Loucy (cell line): ENCODE data around the gene ANP32D.
"Not testable (repeated sequence)": the region's sequence is repeated elsewhere in the genome, so short reads cannot be mapped to it uniquely, and the experiment has no call there.

ENCODE experiments used
- H2AFZ ChIP-seq: fragments of 200-600 bp; sonication (generic); 2 replicates; pipeline ENCODE4 v1.6.0; 2016; ENCODE audit warnings: antibody characterized with exemption, mild to moderate bottlenecking, low read length, moderate library complexity
- H3F3A ChIP-seq: fragments of 200-600 bp; 2 replicates; pipeline ENCODE4 v1.6.0; 2016; ENCODE audit warnings: antibody characterized with exemption, low read depth, mild to moderate bottlenecking
- H3K27me3 ChIP-seq: fragments of 200-600 bp; sonication (generic); 2 replicates; pipeline ENCODE4 v1.6.1; 2014; ENCODE audit warnings: low read length, mild to moderate bottlenecking; ENCODE audit not compliant: insufficient read depth, poor library complexity, severe bottlenecking
- H3K36me3 ChIP-seq: fragments of 200-600 bp; sonication (generic); 2 replicates; pipeline ENCODE4 v1.6.1; 2016; ENCODE audit warnings: low read length; ENCODE audit not compliant: insufficient read depth
- H3K4me1 ChIP-seq: fragments of 200-600 bp; sonication (generic); 2 replicates; pipeline ENCODE4 v1.5.1; 2014; ENCODE audit warnings: low read length, mild to moderate bottlenecking; ENCODE audit not compliant: insufficient read depth, poor library complexity, severe bottlenecking
- H3K4me2 ChIP-seq: fragments of 200-600 bp; sonication (generic); 2 replicates; pipeline ENCODE4 v1.6.0; 2014; ENCODE audit warnings: antibody characterized with exemption, low read length, low read depth, mild to moderate bottlenecking; ENCODE audit not compliant: poor library complexity, severe bottlenecking
- H3K4me3 ChIP-seq: fragments of 200-600 bp; sonication (generic); 2 replicates; pipeline ENCODE4 v1.5.1; 2014; ENCODE audit warnings: low read length, mild to moderate bottlenecking, mixed read lengths; ENCODE audit not compliant: poor library complexity, severe bottlenecking
- H3K79me2 ChIP-seq: fragments of 200-600 bp; sonication (generic); 2 replicates; pipeline ENCODE4 v1.6.1; 2014; ENCODE audit warnings: low read length; ENCODE audit not compliant: insufficient read depth
- H3K9ac ChIP-seq: fragments of 200-600 bp; sonication (generic); 2 replicates; pipeline ENCODE4 v1.6.0; 2014; ENCODE audit warnings: mild to moderate bottlenecking, low read depth, low read length, moderate library complexity; ENCODE audit not compliant: poor library complexity, severe bottlenecking
- H3K9me2 ChIP-seq: fragments of 200-600 bp; sonication (generic); replicated peaks from 2 replicates; pipeline ENCODE4 v1.6.1; 2016; ENCODE audit warnings: low read depth, low read length, mixed read lengths
- H3K9me3 ChIP-seq: fragments of 200-600 bp; sonication (generic); 2 replicates; pipeline ENCODE4 v1.6.1; 2014; ENCODE audit warnings: mild to moderate bottlenecking, antibody characterized with exemption, low read length, low read depth; ENCODE audit not compliant: insufficient read depth
- H4K20me1 ChIP-seq: fragments of 200-600 bp; sonication (generic); 2 replicates; pipeline ENCODE4 v1.6.0; 2014; ENCODE audit warnings: antibody characterized with exemption, low read length, mild to moderate bottlenecking; ENCODE audit not compliant: insufficient read depth, poor library complexity, severe bottlenecking
- EZH2phosphoT487 ChIP-seq: fragments of 200-600 bp; IDR thresholded peaks from 2 replicates; pipeline ENCODE4 v1.6.1; 2018; ENCODE audit warnings: antibody characterized with exemption, mild to moderate bottlenecking, moderate library complexity, borderline replicate concordance
- TF ChIP-seq, protein P1 (sequence below): fragments of 200-600 bp; sonication (generic); conservative IDR thresholded peaks from 2 replicates; pipeline ENCODE4 v1.5.1; 2014; ENCODE audit warnings: mild to moderate bottlenecking, antibody characterized with exemption, low read length

The ANP32D gene

DNA sequence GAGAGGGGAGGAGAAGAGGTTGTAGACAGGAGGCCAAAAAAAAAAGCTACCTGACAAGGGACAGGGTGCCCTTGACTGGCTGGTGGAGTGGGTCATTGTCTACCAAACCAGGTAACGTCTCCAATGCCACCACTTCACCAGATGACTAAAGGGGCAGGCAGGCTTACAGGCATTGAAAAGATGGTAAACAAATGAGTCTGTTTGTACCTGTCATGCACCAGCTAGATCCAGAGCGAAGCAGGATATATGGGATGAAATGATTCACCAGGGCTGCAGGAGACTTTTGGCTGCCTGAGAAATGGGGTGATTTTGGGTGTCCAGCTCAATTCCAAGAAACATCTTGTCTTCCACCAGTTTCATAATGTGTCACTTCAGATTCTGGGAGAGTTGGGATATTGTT lies 13.9 kb downstream of the ANP32D start:
- no peak overlapping the region for H3K4me2 ChIP-seq
- H3K4me3 ChIP-seq, result no peak overlapping the region
- no peaks in the 10 kb centered on the region for H3K79me2 ChIP-seq
- H3K9ac ChIP-seq, result no peak overlapping the region
- H4K20me1 ChIP-seq, result no peaks in the 10 kb centered on the region
- H3K36me3 ChIP-seq, result no peaks in the 10 kb centered on the region
- H2AFZ ChIP-seq, result no peak overlapping the region
- H3K9me2 ChIP-seq, result no peaks in the 10 kb centered on the region
- TF ChIP-seq, protein P1, sequence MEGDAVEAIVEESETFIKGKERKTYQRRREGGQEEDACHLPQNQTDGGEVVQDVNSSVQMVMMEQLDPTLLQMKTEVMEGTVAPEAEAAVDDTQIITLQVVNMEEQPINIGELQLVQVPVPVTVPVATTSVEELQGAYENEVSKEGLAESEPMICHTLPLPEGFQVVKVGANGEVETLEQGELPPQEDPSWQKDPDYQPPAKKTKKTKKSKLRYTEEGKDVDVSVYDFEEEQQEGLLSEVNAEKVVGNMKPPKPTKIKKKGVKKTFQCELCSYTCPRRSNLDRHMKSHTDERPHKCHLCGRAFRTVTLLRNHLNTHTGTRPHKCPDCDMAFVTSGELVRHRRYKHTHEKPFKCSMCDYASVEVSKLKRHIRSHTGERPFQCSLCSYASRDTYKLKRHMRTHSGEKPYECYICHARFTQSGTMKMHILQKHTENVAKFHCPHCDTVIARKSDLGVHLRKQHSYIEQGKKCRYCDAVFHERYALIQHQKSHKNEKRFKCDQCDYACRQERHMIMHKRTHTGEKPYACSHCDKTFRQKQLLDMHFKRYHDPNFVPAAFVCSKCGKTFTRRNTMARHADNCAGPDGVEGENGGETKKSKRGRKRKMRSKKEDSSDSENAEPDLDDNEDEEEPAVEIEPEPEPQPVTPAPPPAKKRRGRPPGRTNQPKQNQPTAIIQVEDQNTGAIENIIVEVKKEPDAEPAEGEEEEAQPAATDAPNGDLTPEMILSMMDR, result no peak
- no peak for TF ChIP-seq EZH2phosphoT487
- H3K9me3 ChIP-seq, result no peaks in the 10 kb centered on the region
- H3K4me1 ChIP-seq, result no peaks in the 10 kb centered on the region
- H3F3A ChIP-seq, result no peaks in the 10 kb centered on the region
- H3K27me3 ChIP-seq, result no peaks in the 10 kb centered on the region

DNA sequence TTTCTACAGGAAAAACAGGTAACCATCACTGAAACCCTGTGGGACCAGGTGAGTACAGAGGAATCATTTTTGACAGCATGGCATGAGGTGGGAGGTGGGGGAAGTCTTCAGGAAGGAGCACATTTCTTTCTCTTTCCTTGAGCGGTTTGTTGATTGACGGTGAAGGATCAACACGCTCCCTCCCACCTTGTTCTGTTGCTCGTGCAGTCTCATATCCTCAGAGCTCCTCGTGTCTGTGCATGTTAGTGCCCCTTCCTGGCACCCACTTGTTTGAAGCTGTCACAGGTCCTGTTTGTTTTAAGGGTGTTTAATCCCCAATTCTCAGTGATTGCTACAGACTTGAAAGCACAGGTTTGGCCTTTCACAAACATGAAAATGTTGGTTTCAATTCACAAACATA lies 14.3 kb downstream of the ANP32D start:
- H4K20me1 ChIP-seq, result no peaks in the 10 kb centered on the region
- TF ChIP-seq, protein P1, result no peak
- no peak for TF ChIP-seq EZH2phosphoT487
- no peaks in the 10 kb centered on the region for H3K27me3 ChIP-seq
- no peaks in the 10 kb centered on the region for H3K4me1 ChIP-seq
- no peaks in the 10 kb centered on the region for H3K9me3 ChIP-seq
- no peak overlapping the region for H2AFZ ChIP-seq
- H3K4me3 ChIP-seq, result no peak overlapping the region
- no peaks in the 10 kb centered on the region for H3K9me2 ChIP-seq
- no peak overlapping the region for H3K4me2 ChIP-seq
- H3K9ac ChIP-seq, result no peak overlapping the region
- H3K36me3 ChIP-seq, result no peaks in the 10 kb centered on the region
- no peaks in the 10 kb centered on the region for H3F3A ChIP-seq
- H3K79me2 ChIP-seq, result no peaks in the 10 kb centered on the region

DNA sequence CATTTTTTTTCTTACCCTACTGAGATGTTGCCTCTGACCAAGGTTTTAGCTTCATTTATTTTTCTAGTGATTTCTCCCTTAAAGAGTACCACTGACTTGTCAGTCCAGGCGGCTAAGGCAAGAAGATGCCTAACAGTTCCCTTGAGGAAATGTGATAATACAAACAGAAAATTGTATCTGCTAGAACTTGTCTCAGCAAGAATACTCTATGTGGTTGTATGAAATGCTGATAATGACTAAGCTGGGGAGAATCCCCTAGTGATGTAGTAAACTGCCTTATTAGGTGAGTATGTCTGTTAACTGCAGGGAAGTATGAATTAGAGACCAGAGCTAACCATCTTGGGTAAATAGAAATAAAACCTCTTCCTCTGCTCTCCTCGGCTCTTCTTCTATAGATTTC lies 16.7 kb downstream of the ANP32D start:
- TF ChIP-seq EZH2phosphoT487, result no peak
- TF ChIP-seq, protein P1, result no peak
- no peak overlapping the region for H3K4me3 ChIP-seq
- no peaks in the 10 kb centered on the region for H3K4me1 ChIP-seq
- no peaks in the 10 kb centered on the region for H4K20me1 ChIP-seq
- no peaks in the 10 kb centered on the region for H3F3A ChIP-seq
- H3K4me2 ChIP-seq, result no peak overlapping the region
- no peak overlapping the region for H2AFZ ChIP-seq
- H3K27me3 ChIP-seq, result no peaks in the 10 kb centered on the region
- no peaks in the 10 kb centered on the region for H3K79me2 ChIP-seq
- H3K9ac ChIP-seq, result no peak overlapping the region
- H3K9me3 ChIP-seq, result no peaks in the 10 kb centered on the region
- H3K9me2 ChIP-seq, result no peaks in the 10 kb centered on the region
- no peaks in the 10 kb centered on the region for H3K36me3 ChIP-seq

DNA sequence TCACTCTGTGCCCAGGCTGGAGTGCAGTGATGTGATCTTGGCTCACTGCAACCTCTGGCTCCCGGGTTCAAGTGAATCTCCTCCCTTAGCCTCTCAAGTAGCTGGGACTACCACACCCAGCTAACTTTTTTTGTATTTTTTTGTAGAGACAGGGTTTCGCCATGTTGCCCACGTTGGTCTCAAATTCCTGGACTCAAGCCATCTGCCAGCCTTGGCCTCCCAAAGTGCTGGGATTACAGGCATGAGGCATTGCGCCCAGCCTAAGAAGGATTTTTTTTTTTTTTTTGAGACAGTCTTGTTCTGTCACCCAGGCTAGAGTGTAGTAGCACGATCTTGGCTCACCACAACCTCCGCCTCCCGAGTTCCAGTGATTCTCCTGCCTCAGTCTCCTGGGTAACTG lies 17.1 kb downstream of the ANP32D start:
- H4K20me1 ChIP-seq, H3K4me2 ChIP-seq, H3K4me3 ChIP-seq, H3K79me2 ChIP-seq, H3K36me3 ChIP-seq, H3K9ac ChIP-seq, H3F3A ChIP-seq, H2AFZ ChIP-seq, H3K27me3 ChIP-seq, H3K4me1 ChIP-seq, H3K9me2 ChIP-seq, H3K9me3 ChIP-seq: not testable (repeated sequence)

DNA sequence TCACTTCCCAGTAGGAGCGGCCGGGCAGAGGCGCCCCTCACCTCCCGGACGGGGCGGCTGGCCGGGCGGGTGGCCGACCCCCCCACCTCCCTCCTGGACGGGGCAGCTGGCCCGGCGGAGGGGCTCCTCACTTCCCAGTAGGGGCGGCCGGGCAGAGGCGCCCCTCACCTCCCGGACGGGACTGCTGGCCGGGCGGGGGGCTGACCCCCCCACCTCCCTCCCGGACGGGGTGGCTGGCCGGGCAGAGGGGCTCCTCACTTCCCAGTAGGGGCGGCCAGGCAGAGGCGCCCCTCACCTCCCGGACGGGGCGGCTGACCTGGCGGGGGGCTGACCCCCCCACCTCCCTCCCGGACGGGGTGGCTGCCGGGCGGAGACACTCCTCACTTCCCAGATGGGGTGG lies 27.9 kb downstream of the ANP32D start:
- not testable (repeated sequence) for H3K4me2 ChIP-seq, H3F3A ChIP-seq, H4K20me1 ChIP-seq, H3K4me1 ChIP-seq, H3K36me3 ChIP-seq, H3K9ac ChIP-seq, H2AFZ ChIP-seq, H3K27me3 ChIP-seq, H3K4me3 ChIP-seq, H3K9me2 ChIP-seq, H3K9me3 ChIP-seq, H3K79me2 ChIP-seq

DNA sequence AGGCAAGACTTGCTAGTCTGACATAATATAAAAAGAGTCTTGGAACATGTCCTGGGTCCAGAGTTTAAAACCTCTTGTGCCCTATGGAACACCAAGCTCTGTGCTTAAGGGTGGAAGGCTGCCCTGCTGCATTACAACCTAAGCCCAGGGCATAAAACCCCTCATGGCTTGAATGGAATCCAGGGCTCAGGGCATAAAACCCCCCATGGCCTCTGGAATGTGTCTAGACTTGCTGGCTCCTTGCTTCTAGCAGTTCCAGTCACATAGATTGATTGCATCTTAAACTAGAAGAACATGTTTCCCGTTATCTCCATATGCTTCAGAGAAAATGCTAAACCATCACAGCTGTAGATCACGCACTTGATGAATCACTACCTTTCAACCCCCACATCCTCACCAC lies 34.5 kb downstream of the ANP32D start:
- H4K20me1 ChIP-seq, H2AFZ ChIP-seq, H3K4me3 ChIP-seq, H3K36me3 ChIP-seq, H3K4me2 ChIP-seq, H3K4me1 ChIP-seq, H3K9me3 ChIP-seq, H3K9me2 ChIP-seq, H3K79me2 ChIP-seq, H3F3A ChIP-seq, H3K9ac ChIP-seq, H3K27me3 ChIP-seq: not testable (repeated sequence)
